ENCODE results near the gene LSM2.
"Not testable (repeated sequence)": the region's sequence is repeated elsewhere in the genome, so short reads cannot be mapped to it uniquely, and the experiment has no call there.

The LSM2 gene

DNA sequence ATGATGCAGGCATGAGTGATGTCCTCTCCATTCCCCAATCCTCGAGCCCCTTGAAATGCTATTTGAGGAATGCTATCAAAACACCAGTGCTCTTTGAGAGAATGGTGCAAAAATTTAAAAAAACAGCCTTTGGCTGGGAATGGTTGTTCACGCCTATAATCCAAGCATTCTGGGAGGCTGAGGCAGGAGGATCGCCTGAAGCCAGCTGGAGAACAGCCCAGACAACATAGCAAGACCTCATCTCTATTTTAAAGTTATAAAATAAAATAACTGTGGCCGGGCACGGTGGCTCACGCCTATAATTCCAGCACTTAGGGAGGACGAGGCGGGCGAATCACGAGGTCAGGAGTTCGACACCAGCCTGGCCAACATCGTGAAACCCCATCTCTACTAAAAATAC is 7.0 kb downstream of the LSM2 start:
- no peak for TF ChIP-seq CTCF (IDR thresholded peaks at IDR 0.05; ENCODE audit: low read depth, low read length)
- H3K4me3 ChIP-seq (replicated peaks in 1 of 2; ENCODE audit: low read depth in 2 of 2, low read length in 2 of 2): no peak overlapping the region
- DNase-seq (ENCODE audit: low read depth in 2 of 2): peak in 1 of 2 donors; percentile 10

DNA sequence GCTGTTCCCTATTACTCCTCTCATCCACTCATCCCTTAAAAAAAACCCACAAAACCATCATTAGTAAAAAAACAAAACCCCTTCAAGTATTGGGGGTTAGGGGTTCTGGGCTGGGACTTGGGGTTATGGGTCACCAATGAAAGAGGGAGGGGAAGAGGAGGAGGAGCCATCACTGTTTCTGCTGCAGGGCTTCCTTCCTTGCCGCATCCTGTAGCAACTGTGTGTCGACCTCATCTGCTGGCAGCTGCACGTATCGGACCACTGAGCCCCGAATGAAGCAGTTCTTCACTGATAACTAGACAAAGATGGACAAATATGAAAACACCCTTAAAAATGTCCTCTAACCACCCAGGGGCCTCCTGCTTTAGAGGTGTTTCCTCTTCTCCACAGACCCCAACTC is 9.2 kb downstream of the LSM2 start:
- no peak for DNase-seq (ENCODE audit: low read depth in 2 of 2)
- TF ChIP-seq CTCF (IDR thresholded peaks at IDR 0.05; ENCODE audit: low read depth, low read length): no peak

DNA sequence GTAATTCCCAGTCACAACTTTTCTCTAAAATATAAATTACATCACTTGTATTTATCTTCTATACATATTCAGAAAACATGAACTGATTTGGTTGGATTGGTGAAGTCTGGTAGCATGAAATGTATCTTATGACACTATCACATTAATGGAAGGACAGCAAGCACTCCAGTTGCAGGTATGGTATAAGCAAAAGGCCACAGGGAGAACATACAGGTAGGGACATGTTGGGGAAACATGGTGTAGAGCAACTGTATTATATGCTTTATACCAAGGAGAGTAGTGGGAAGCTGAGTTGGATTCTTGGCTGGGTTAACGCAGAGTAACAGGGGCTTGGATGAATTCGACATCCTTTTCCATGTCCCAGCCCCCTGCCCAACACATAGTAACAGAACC is 9.8 kb downstream of the LSM2 start:
- no peak for TF ChIP-seq CTCF (IDR thresholded peaks at IDR 0.05; ENCODE audit: low read depth, low read length)
- no peak overlapping the region for H3K4me3 ChIP-seq (replicated peaks in 1 of 2; ENCODE audit: low read depth in 2 of 2, low read length in 2 of 2)
- no peak for DNase-seq (ENCODE audit: low read depth in 2 of 2)

More for the DNA sequence above, 9.2 kb downstream of the LSM2 start:
- H3K4me3 ChIP-seq (replicated peaks in 1 of 2; ENCODE audit: low read depth in 2 of 2, low read length in 2 of 2): no peak overlapping the region

DNA sequence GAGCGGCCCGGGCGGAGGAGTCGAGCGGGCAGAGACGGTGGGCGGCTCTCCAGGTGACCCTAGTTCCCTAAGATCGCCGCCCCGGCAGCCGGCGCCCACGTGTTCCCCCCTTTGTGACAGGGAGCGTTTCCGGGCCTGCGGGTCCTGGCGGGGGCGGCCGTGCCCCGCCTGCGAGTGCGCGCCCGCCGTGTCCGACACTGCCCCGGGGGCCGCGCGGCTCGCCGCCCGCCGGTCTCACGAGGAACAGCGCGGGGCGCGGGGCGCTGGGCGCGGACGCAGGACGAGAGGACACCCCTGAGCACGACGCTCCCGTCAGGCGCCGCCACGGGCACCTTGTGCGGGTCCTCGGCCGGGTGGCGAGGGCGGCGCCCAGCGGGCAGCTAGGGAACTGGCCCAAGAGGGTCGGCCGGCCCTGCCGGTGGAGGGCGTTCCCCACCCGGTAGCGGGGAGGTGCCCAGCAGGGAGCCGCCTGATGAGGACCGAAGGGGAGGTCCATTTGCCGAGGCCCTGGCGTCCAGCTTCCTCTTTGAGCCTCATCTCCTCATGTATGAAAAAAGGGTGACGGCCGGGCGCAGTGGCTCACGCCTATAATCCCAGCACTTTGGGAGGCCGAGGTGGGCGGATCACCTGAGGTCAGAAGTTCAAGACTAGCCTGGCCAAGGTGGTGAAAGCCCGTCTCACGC is 11.0 kb downstream of the LSM2 start, which contains the start of gene VARS1:
Gene VARS1 (minus strand): TSS at position 137 of the 683 bp plus-strand sequence. CDS start 535 bp downstream, outside the sequence.
- DNase-seq (ENCODE audit: low read depth in 2 of 2): peak; percentile 90 to 94
- peak; percentile 58 for TF ChIP-seq CTCF (IDR thresholded peaks at IDR 0.05; ENCODE audit: low read depth, low read length)
- H3K4me3 ChIP-seq (replicated peaks in 1 of 2; ENCODE audit: low read depth in 2 of 2, low read length in 2 of 2): peak within 1 kb of the TSS; percentile 85 to 86

GRCh38 chr6:31794866-31795615 is 11.7 kb downstream of the LSM2 start:
- no peak for TF ChIP-seq CTCF (IDR thresholded peaks at IDR 0.05; ENCODE audit: low read depth, low read length)
- H3K4me3 ChIP-seq (replicated peaks in 1 of 2; ENCODE audit: low read depth in 2 of 2, low read length in 2 of 2): peak overlapping the region; percentile 85 to 86
- peak in 1 of 2 donors; percentile 7 for DNase-seq (ENCODE audit: low read depth in 2 of 2)

DNA sequence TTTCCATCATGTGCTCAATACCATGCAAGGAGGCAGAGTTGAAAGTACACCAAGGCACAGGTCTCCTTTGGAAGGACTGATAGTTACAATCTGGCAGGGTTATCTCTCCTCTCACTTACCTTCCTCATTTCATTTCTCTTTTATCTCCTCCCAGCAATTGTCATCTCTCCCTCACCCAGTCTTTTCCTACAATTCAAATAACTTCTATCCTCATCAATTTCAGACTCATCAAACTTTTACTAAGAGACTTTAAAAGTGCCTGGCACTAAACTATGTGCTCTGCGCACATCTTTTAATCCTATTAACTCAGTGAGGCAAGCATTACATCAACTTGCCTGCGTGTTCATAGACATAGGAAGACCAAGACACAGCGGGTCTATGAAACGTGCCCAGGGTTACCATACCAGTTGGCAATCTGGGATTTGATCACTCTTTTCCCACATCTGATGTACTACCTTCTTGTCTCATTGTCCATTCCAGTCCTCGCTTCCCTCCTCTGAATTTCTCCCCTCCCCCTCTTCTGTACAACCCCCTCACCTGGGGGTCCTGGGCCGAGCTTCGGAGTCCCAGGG is 12.4 kb downstream of the LSM2 start:
- H3K4me3 ChIP-seq (replicated peaks in 1 of 2; ENCODE audit: low read depth in 2 of 2, low read length in 2 of 2): peak overlapping the region; percentile 85 to 86
- TF ChIP-seq CTCF (IDR thresholded peaks at IDR 0.05; ENCODE audit: low read depth, low read length): no peak
- peak; percentile 43 to 51 for DNase-seq (ENCODE audit: low read depth in 2 of 2)

DNA sequence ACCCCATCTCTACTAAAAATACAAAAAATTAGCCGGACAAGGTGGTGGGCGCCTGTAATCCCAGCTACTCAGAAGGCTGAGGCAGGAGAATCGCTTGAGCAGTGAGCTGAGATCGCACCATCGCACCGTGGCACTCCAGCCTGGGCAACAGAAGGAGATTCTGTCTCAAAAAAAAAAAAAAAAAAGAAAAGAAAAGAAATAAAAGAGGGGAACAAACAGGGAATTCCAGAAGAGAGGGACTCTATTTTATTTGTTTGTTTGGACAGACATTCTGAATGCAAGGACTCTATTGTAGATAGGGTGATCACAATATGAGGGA is 12.9 kb downstream of the LSM2 start:
- peak overlapping the region in 1 of 2 donors; percentile 86 for H3K4me3 ChIP-seq (replicated peaks in 1 of 2; ENCODE audit: low read depth in 2 of 2, low read length in 2 of 2)

More for the DNA sequence above, 12.9 kb downstream of the LSM2 start:
- not testable (repeated sequence) for DNase-seq (ENCODE audit: low read depth in 2 of 2)
